ENCODE measurements around the gene STPG2. TPM values are rescaled to one million over a fixed set of nuclear protein-coding genes. Genes with fewer than 3 reads are reported as not detected.

Gene STPG2
- total RNA-seq, 1 donor from 2014 or later = 2.5 TPM

DNA sequence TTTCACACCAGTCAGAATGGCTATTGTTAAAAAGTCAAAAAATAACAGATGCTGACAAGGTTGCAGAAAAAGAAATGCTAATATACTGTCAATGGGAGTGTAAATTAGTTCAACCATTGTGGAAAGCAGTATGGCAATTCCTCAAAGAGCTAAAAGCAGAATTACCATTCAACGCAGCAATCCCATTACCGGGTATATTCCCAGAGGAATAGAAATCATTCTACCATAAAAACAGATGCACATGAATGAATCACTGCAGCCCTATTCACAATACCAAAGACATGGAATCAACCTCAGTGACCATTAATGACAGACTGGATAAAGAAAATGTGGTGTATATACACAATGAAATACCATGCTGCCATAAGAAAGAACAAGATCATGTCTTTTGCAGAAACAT, 243.0 kb downstream of the STPG2 start:
- H3K27me3 Mint-ChIP-seq (ENCODE audit: unreplicated experiment) = peaks cover 1% of the 10 kb centered on the region
- no peak overlapping the region for H3K4me3 Mint-ChIP-seq (ENCODE audit: unreplicated experiment)
- H3K4me1 Mint-ChIP-seq (ENCODE audit: unreplicated experiment) = no peaks in the 10 kb centered on the region
- no peak for DNase-seq (ENCODE audit: low spot score)
- H3K27ac Mint-ChIP-seq (ENCODE audit: unreplicated experiment) = no peak overlapping the region
- no peaks in the 10 kb centered on the region for H3K36me3 Mint-ChIP-seq (ENCODE audit: low read depth, unreplicated experiment)
- TF ChIP-seq CTCF (IDR thresholded peaks at IDR 0.05; ENCODE audit: unreplicated experiment) = no peak
- H3K9me3 Mint-ChIP-seq (ENCODE audit: unreplicated experiment) = no peaks in the 10 kb centered on the region

DNA sequence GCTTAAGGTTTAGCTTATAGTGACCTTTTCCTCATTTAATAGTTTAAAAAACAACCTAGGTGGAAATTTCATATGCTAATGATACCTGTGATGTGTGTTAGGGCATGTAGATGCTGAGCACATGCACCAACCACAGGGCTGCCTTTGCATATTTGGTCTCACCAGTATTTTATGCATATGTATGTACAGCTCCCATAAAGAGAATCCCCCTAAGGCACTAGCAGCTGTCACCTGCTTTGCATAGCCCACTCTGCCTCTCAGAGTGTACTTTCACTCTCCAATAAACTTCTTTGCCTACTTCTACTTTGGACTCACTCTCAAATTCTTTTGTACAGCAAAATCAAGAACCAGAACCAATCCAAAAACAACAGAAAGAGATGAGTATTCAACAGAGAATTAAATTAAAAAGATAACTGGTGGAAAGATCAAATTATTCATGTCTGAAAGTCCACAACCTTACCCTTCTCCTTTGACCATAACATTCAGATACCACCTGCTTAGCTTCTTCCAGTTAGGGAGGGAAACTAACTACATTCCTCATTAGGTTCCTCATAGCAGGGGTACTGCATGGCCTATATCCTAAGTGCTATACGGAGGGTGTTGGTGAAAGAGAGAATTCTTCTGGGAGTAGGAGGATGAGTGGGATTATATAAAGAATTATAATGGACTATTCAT, 250.5 kb downstream of the STPG2 start:
- Mint-ChIP-seq H3K4me1 (ENCODE audit: unreplicated experiment) (no peaks in the 10 kb centered on the region), H3K27ac (ENCODE audit: unreplicated experiment) (no peak overlapping the region), H3K36me3 (ENCODE audit: low read depth, unreplicated experiment) (no peaks in the 10 kb centered on the region), H3K27me3 (ENCODE audit: unreplicated experiment) (no peaks in the 10 kb centered on the region), H3K4me3 (ENCODE audit: unreplicated experiment) (no peak overlapping the region), H3K9me3 (ENCODE audit: unreplicated experiment) (no peaks in the 10 kb centered on the region)
- no peak for DNase-seq (ENCODE audit: low spot score)
- TF ChIP-seq CTCF (IDR thresholded peaks at IDR 0.05; ENCODE audit: unreplicated experiment) = no peak

GRCh38 chr4:97879942-97880341, 263.3 kb downstream of the STPG2 start:
- Mint-ChIP-seq H3K27me3 (ENCODE audit: unreplicated experiment) (no peaks in the 10 kb centered on the region), H3K36me3 (ENCODE audit: low read depth, unreplicated experiment) (no peaks in the 10 kb centered on the region), H3K4me1 (ENCODE audit: unreplicated experiment) (peaks cover 8% of the 10 kb centered on the region), H3K4me3 (ENCODE audit: unreplicated experiment) (no peak overlapping the region), H3K27ac (ENCODE audit: unreplicated experiment) (no peak overlapping the region), H3K9me3 (ENCODE audit: unreplicated experiment) (no peaks in the 10 kb centered on the region)
- no peak for DNase-seq (ENCODE audit: low spot score)
- TF ChIP-seq CTCF (IDR thresholded peaks at IDR 0.05; ENCODE audit: unreplicated experiment) = no peak

GRCh38 chr4:97868097-97868496, 275.2 kb downstream of the STPG2 start:
- Mint-ChIP-seq H3K27ac (ENCODE audit: unreplicated experiment) (no peak overlapping the region), H3K4me3 (ENCODE audit: unreplicated experiment) (no peak overlapping the region), H3K9me3 (ENCODE audit: unreplicated experiment) (no peaks in the 10 kb centered on the region), H3K36me3 (ENCODE audit: low read depth, unreplicated experiment) (no peaks in the 10 kb centered on the region), H3K27me3 (ENCODE audit: unreplicated experiment) (peaks cover 1% of the 10 kb centered on the region), H3K4me1 (ENCODE audit: unreplicated experiment) (no peaks in the 10 kb centered on the region)
- TF ChIP-seq CTCF (IDR thresholded peaks at IDR 0.05; ENCODE audit: unreplicated experiment) = no peak
- DNase-seq (ENCODE audit: low spot score) = no peak

DNA sequence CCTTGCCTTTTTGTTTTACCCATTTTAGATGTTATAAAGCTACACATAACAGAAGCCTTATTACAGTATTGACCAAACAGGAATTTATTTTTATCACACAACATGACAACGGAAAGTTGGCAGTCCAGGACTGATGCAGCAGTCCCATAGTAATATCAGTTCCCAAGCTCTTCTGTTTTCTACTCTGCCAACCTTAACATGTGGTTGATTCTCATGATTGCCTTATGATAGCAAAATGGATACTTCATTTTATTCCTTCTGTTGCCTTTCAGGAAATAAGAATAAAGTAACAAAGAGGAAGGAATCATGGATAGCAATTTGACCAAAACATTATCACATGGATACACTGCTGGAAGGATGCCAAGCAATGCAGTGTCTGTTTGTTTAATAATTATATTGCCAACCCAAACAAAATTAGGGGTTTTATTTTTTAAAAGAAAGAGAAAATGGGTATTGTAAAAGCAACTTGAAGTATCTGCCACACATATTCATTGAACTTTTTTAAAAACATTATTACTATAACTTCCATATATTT, 275.7 kb downstream of the STPG2 start:
- Mint-ChIP-seq H3K4me1 (ENCODE audit: unreplicated experiment) (no peaks in the 10 kb centered on the region), H3K9me3 (ENCODE audit: unreplicated experiment) (no peaks in the 10 kb centered on the region), H3K36me3 (ENCODE audit: low read depth, unreplicated experiment) (no peaks in the 10 kb centered on the region), H3K4me3 (ENCODE audit: unreplicated experiment) (no peak overlapping the region), H3K27ac (ENCODE audit: unreplicated experiment) (no peak overlapping the region), H3K27me3 (ENCODE audit: unreplicated experiment) (peaks cover 2% of the 10 kb centered on the region)
- TF ChIP-seq CTCF (IDR thresholded peaks at IDR 0.05; ENCODE audit: unreplicated experiment) = no peak
- no peak for DNase-seq (ENCODE audit: low spot score)
